A549 treated with AZD9567 at 1 μM for 4 hours (cell line): Measurements from ENCODE around the gene FANCF. TPM values are rescaled to one million over a fixed set of nuclear protein-coding genes. Genes with fewer than 3 reads are reported as not detected.

Source experiments
- total RNA-seq: library from RNA; stranded (reverse); fragments of 200-300 nt; extraction: Qiagen RNA extraction; gene quantifications from 5 replicates; pipeline ENCODE4 v1.2.3, GENCODE V29; 2022; ENCODE audit not compliant: insufficient read depth

The FANCF gene
- 6.0 to 10.8 TPM (median 8.2 TPM) in 5 replicates for total RNA-seq

GRCh38 chr11:22625448-22626287 is at the start of gene FANCF:
FANCF (minus strand) TSS chr11:22625823; CDS start chr11:22625810, 13 bp downstream.

GRCh38 chr11:22666325-22666687 is 40.7 kb upstream of the FANCF start, which contains the start of gene GAS2:
GAS2 (plus strand) TSS chr11:22666611; CDS start chr11:22674870, 8,259 bp downstream.

Other genes with a start within 250 kb of the FANCF start
- 0.65 to 1.2 TPM (median 1.0 TPM) in 4 of 5 replicates, not detected in the other for gene GAS2, start 40.8 kb upstream of the FANCF start, total RNA-seq
- 3.9 to 16.0 TPM (median 14.3 TPM) in 5 replicates for gene SVIP, start 204.0 kb upstream of the FANCF start, total RNA-seq
- gene CCDC179, start 234.7 kb upstream of the FANCF start, total RNA-seq: not detected in 5 replicates